ENCODE measurements around the gene SYTL2. TPM values are rescaled to one million over a fixed set of nuclear protein-coding genes. Genes with fewer than 3 reads are reported as not detected.
A peak's percentile ranks its signal among the peaks of the same experiment; 100 is the strongest.

SYTL2 gene
- total and polyA plus RNA-seq, 5 experiments from 2014 or later = 11.8 to 32.7 (median 26.0) TPM

DNA sequence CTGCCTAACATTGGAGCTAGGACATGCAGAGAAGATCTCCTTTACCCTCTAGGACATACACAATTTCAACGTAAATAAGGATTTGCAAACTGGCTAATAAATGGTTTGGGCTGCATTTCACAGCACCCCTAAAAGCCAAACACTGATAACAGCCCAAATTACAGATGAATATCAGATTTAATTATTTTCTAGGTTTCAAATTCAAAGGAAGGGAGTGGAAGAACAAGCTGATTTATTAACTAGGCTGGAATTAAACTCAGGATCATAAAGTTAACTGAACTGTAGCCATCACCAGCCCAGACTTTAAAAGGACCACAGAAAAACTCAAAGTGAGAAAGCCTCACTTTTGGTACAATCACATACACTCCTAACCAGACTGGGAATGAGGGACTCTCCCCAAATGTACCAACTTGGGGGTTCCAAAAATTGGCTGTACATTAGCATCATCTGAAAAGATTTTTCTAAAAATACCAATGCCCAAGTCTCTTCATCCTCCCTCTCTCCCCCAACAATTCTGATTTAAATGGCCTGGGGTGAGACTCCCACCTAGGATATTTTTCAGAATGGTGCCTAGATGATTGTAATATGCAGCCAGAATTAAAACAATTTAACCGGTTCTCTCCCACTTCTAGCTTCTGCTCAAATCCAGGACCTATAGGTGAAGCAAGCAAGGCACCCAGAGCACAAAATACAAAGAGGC, 43.5 kb downstream of the SYTL2 start:
- Mint-ChIP-seq H3K27me3 (no peaks in the 10 kb centered on the region), H3K4me3 (no peak overlapping the region), H3K4me1 (peaks cover 7 to 47% (median 20%) of the 10 kb centered on the region in 4 donors), H3K9me3 (peaks cover 0 to 11% (median 0%) of the 10 kb centered on the region in 9 donors), H3K36me3 (peaks cover 0 to 7% (median 5%) of the 10 kb centered on the region in 3 donors), H3K27ac (peak overlapping the region in 1 of 10 donors; percentile 60)
- no peak for ATAC-seq
- POLR2A ChIA-PET = interaction anchor here (0.8 kb wide), 1 partner anchor 10 kb away, joined by 3 read pairs; no protein-coding TSS in a partner anchor
- no peak for DNase-seq

GRCh38 chr11:85766721-85767161, 44.2 kb downstream of the SYTL2 start:
- peaks cover 0 to 7% (median 5%) of the 10 kb centered on the region in 3 donors for H3K36me3 Mint-ChIP-seq
- H3K4me1 Mint-ChIP-seq = peaks cover 7 to 47% (median 20%) of the 10 kb centered on the region in 4 donors
- no peak for ATAC-seq
- H3K4me3 Mint-ChIP-seq = no peak overlapping the region
- H3K27ac Mint-ChIP-seq = peak overlapping the region in 1 of 10 donors; percentile 23
- POLR2A ChIA-PET = no interaction called here
- no peak for DNase-seq
- H3K27me3 Mint-ChIP-seq = no peaks in the 10 kb centered on the region
- peaks cover 0 to 11% (median 0%) of the 10 kb centered on the region in 9 donors for H3K9me3 Mint-ChIP-seq

DNA sequence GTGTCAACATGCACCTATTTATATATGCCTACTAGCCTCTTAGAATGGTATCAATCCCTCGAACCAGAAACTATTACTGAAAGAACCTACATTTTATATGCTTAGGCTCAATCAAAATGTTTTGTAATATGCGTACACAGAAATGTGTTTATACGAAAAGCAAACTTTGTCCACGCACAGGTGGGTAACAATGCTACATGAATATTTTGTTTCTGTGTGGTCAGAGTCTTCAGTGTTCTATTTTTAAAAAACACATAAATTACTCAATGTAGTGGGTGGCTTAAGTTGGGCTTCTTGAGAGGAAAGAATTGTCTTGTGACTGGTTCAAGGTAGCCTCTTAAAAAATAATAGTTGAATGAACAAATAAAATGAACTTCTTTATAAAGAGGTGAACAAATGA, 46.1 kb downstream of the SYTL2 start:
- ATAC-seq (no peak), DNase-seq (no peak)
- POLR2A ChIA-PET = no interaction called here
- peaks cover 0 to 7% (median 5%) of the 10 kb centered on the region in 3 donors for H3K36me3 Mint-ChIP-seq
- peaks cover 0 to 6% (median 0%) of the 10 kb centered on the region in 9 donors for H3K9me3 Mint-ChIP-seq
- H3K4me1 Mint-ChIP-seq = peaks cover 11 to 49% (median 24%) of the 10 kb centered on the region in 4 donors
- H3K4me3 Mint-ChIP-seq = no peak overlapping the region
- H3K27me3 Mint-ChIP-seq = no peaks in the 10 kb centered on the region
- H3K27ac Mint-ChIP-seq = no peak overlapping the region

DNA sequence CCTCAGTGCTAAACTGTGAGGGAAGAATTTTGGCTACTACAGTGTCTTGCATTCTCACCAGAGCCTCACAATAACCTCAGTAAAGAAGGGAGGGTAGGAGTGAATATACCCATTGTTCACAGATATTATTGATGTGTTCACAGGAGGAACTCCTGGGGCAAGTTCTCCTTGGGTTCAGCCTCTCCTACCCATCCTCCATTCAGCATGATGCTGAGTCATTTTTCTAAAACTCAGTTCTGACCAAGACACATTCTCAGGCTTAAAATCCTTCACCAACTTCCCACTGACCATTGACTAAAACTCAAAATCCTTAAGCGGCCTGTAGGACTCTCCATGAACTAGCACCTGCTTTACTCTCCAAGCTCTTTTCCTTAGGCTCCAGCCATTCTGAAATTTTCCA, 48.7 kb downstream of the SYTL2 start:
- Mint-ChIP-seq H3K4me3 (no peak overlapping the region), H3K36me3 (peaks cover 0 to 2% (median 0%) of the 10 kb centered on the region in 3 donors), H3K27me3 (no peaks in the 10 kb centered on the region), H3K9me3 (no peaks in the 10 kb centered on the region), H3K4me1 (peaks cover 26 to 49% (median 35%) of the 10 kb centered on the region in 4 donors), H3K27ac (peak overlapping the region in 4 of 10 donors; percentile 11 to 61 (median 30))
- ATAC-seq = no peak
- POLR2A ChIA-PET = no interaction called here
- DNase-seq = no peak

DNA sequence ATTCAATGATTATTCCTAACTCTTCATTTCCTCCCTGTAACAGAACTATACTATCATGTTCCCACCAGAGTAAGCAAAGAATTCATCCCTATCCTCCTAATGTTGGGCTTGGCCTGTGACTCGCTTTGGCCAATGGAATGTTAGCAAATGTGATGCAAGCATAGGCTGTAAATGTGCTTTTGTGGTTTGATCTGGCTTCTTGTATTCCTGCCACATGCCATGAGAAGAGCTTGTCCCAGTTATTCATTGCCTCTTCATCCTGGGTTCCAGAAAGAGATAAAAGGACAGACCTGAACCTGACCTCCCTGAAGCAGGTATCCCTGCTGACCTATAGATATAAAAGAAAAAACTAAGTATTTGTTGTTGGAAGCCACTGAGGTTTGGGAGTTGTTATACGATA, 51.0 kb downstream of the SYTL2 start:
- H3K4me3 Mint-ChIP-seq = no peak overlapping the region
- H3K27me3 Mint-ChIP-seq = no peaks in the 10 kb centered on the region
- DNase-seq (no peak), ATAC-seq (no peak)
- H3K36me3 Mint-ChIP-seq = peaks cover 0 to 2% (median 0%) of the 10 kb centered on the region in 3 donors
- H3K27ac Mint-ChIP-seq = peak overlapping the region in 1 of 10 donors; percentile 41
- POLR2A ChIA-PET = interaction anchor here (0.8 to 1.3 kb wide), 2 partner anchors 9 to 16 kb away, joined by 3 read pairs; no protein-coding TSS in a partner anchor
- peaks cover 35 to 62% (median 51%) of the 10 kb centered on the region in 4 donors for H3K4me1 Mint-ChIP-seq
- H3K9me3 Mint-ChIP-seq = no peaks in the 10 kb centered on the region

- Mint-ChIP-seq H3K27ac (peak overlapping the region in 5 of 10 donors; percentile 18 to 88 (median 48)), H3K36me3 (peaks cover 0 to 2% (median 0%) of the 10 kb centered on the region in 3 donors), H3K9me3 (no peaks in the 10 kb centered on the region), H3K4me1 (peaks cover 35 to 67% (median 61%) of the 10 kb centered on the region in 4 donors), H3K27me3 (no peaks in the 10 kb centered on the region), H3K4me3 (peak overlapping the region in 6 of 10 donors; percentile 24 to 78 (median 36))
- DNase-seq (no peak), ATAC-seq (no peak)
- POLR2A ChIA-PET = interaction anchor here (0.7 kb wide), 2 partner anchors 48 to 76 kb away, joined by 3 read pairs; no protein-coding TSS in a partner anchor
Observed at GRCh38 chr11:85758480-85759039, 52.4 kb downstream of the SYTL2 start.

DNA sequence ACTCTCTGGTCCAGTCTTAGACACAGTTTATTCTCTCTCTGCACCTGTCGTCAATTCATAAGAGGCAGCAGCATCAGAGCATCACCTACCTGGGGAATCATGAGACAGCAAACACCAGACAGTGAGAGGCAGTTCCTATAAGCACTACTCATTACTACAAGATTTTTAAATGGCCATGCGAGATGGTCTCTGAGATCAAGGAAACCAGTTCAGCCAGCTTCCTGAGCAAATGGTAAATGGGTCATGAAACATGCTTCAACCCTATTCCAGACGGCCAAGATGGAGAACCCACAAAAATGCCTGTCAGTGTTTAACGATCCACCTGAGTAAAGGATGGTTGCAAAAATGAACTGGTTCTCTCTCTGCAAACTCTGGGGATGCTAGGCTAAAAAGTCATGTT, 52.9 kb downstream of the SYTL2 start:
- Mint-ChIP-seq H3K4me1 (peaks cover 39 to 68% (median 64%) of the 10 kb centered on the region in 4 donors), H3K27me3 (no peaks in the 10 kb centered on the region), H3K4me3 (peak overlapping the region in 7 of 10 donors; percentile 50 to 78 (median 71)), H3K27ac (peak overlapping the region in 6 of 10 donors; percentile 11 to 94 (median 82)), H3K9me3 (no peaks in the 10 kb centered on the region), H3K36me3 (peaks cover 0 to 2% (median 0%) of the 10 kb centered on the region in 3 donors)
- no peak for DNase-seq
- POLR2A ChIA-PET = no interaction called here
- no peak for ATAC-seq

DNA sequence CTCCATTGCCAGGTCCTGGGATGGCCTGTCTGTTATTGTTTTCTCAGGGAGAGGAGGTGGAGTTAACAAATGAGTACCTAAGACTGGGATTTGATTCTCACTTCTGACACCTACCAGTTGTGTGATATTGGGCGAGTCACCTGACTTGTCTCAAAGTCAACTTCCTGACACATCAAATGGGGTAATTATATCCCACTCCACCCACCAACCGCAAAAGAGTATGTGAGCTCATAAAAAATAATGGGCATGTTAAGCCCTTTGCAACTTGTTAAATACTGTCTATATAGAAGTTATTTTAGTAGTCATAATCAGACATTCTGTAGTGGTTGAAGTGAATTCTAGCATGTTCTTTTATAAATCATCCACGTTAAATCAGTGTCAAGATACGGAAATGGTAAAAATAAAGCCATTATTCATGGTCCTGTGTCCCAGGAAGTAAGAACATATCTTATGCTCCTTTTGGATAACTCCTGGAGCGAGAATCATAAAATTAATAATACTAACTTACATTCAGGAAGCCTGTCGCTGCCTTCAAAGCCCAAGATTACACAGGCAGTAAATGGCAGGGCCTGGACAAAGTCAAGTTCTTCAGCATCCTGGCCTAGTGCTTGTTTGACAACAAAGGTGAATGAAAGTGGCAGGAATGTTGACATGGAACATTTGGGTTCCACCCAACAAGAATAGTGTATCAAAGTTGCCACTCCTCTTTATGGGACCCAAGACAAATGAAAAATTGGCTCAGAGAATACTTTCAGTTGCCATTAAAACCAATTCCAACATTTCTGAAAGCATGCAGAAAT, 54.3 kb downstream of the SYTL2 start:
- Mint-ChIP-seq H3K27ac (peak overlapping the region; percentile 14 to 96 (median 87)), H3K4me1 (peaks cover 45 to 83% (median 74%) of the 10 kb centered on the region in 4 donors), H3K9me3 (peaks cover 0 to 2% (median 0%) of the 10 kb centered on the region in 9 donors), H3K36me3 (no peaks in the 10 kb centered on the region), H3K27me3 (peaks cover 0 to 2% (median 0%) of the 10 kb centered on the region in 5 donors), H3K4me3 (peak overlapping the region; percentile 12 to 86 (median 71))
- POLR2A ChIA-PET = interaction anchor here (0.7 to 2.7 kb wide), 7 partner anchors 11 to 109 kb away, joined by 3 to 13 read pairs (median 3); partner anchors contain the start of genes SYTL2 and TMEM126A
- ATAC-seq = peak; percentile 15 to 30
- peak; percentile 14 to 77 (median 52) for DNase-seq

- no peaks in the 10 kb centered on the region for H3K36me3 Mint-ChIP-seq
- peaks cover 0 to 2% (median 0%) of the 10 kb centered on the region in 5 donors for H3K27me3 Mint-ChIP-seq
- H3K4me3 Mint-ChIP-seq = peak overlapping the region; percentile 26 to 86 (median 71)
- peak in 2 of 10 donors; percentile 31 to 41 for DNase-seq
- ATAC-seq = no peak
- peaks cover 0 to 2% (median 0%) of the 10 kb centered on the region in 9 donors for H3K9me3 Mint-ChIP-seq
- H3K27ac Mint-ChIP-seq = peak overlapping the region; percentile 14 to 96 (median 87)
- peaks cover 48 to 92% (median 83%) of the 10 kb centered on the region in 4 donors for H3K4me1 Mint-ChIP-seq
- POLR2A ChIA-PET = interaction anchor here (0.6 to 2.7 kb wide), 6 partner anchors 10 to 108 kb away, joined by 3 to 13 read pairs (median 4); partner anchors contain the start of genes CREBZF, SYTL2 and TMEM126A
Observed at GRCh38 chr11:85755701-85756100, 55.2 kb downstream of the SYTL2 start.

DNA sequence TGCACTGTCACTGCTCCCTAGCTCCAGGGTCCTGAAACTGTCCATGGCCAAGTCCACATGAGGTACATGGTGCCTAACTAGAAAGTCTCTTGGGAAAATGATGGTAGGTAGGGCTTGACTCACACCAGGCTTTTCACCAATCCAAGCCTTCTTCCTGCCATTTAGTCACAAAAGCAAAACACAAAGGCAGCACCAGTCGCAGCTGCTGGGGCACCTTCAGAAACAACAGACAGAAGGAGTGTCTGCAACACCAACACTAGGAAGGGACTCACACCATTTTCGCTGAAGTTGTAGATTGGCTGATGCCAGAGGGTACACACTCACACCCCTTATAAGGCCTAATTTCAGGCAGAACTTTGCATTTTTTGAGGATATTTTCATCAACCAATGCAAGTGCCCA, 55.7 kb downstream of the SYTL2 start:
- Mint-ChIP-seq H3K4me3 (peak overlapping the region; percentile 26 to 86 (median 71)), H3K27me3 (peaks cover 0 to 2% (median 0%) of the 10 kb centered on the region in 5 donors), H3K4me1 (peaks cover 50 to 92% (median 84%) of the 10 kb centered on the region in 4 donors), H3K27ac (peak overlapping the region; percentile 14 to 96 (median 87)), H3K9me3 (peaks cover 0 to 2% (median 0%) of the 10 kb centered on the region in 9 donors), H3K36me3 (no peaks in the 10 kb centered on the region)
- no peak for ATAC-seq
- no peak for DNase-seq
- POLR2A ChIA-PET = interaction anchor here (0.6 to 2.7 kb wide), 4 partner anchors 10 to 91 kb away, joined by 3 to 13 read pairs (median 6); partner anchors contain the start of genes CREBZF and SYTL2

DNA sequence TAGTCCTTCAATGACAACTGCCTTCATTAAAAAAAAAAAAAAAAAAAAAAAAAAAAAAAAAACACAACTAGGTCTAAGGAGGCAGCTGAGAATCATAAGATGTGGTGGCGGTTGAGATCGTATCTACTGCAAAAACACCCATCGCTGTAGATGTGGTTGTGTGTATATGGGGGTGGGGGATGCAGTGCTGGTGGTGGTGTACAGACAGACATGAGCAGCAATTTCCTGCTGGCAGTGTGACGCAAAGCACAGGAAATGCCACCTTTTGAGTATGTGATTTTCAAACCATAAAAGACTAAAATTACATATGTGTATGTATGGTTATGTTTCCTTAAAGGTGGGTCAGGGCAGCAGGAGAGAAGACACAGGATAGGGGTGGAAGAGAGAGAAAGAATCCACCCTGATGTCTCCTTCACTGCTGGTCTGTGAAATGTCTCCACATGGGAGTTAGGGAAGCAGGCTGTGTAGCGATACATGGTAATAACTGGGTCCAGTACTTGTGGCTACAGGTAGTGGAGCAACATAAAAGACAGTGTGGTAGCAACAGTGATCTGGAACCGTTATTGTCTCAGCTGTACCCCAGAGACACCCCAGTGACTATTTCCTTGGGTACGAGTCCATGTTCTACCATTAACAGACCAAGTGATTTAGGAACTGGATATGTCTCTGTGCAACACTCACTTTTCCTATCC, 57.9 kb downstream of the SYTL2 start:
- Mint-ChIP-seq H3K4me1 (peaks cover 57 to 92% (median 88%) of the 10 kb centered on the region in 4 donors), H3K27ac (peak overlapping the region; percentile 89 to 99 (median 97)), H3K9me3 (peaks cover 0 to 2% (median 0%) of the 10 kb centered on the region in 9 donors), H3K36me3 (peaks cover 0 to 3% (median 2%) of the 10 kb centered on the region in 3 donors), H3K4me3 (peak overlapping the region; percentile 69 to 93 (median 84)), H3K27me3 (peaks cover 0 to 2% (median 0%) of the 10 kb centered on the region in 5 donors)
- ATAC-seq (peak; percentile 87 to 90), DNase-seq (peak; percentile 60 to 99 (median 95))
- POLR2A ChIA-PET = interaction anchor here (0.6 to 2.7 kb wide), 9 partner anchors 9 to 492 kb away, joined by 3 to 27 read pairs (median 4); partner anchors contain the start of genes CREBZF, EED and SYTL2
